Spleen (tissue), 11 donors: Measurements from ENCODE around the gene CLIC5. TPM values are rescaled to one million over a fixed set of nuclear protein-coding genes. Genes with fewer than 3 reads are reported as not detected.

Experiments
- DNase-seq: peaks from one replicate; pipeline ENCODE4 v3.0.0-alpha.2; 2020
- H3K27ac ChIP-seq, 8 donors: fragments of 200-600 bp; sonication (generic) in 7 of 8; 1 replicate in 4 of 8; 2 replicates in 4 of 8; pipeline versions ENCODE4 v1.5.0 to v1.8.0; 2016 to 2021; ENCODE audit warnings: inconsistent platforms in 4 of 8, mild to moderate bottlenecking in 4 of 8, moderate library complexity in 1 of 8
- H3K27me3 ChIP-seq, 7 donors: fragments of 200-600 bp; sonication (generic) in 6 of 7; replicated peaks in 1 of 7; 1 replicate in 4 of 7; 2 replicates in 3 of 7; pipeline versions ENCODE4 v1.5.0 to v1.8.0; 2016 to 2021; ENCODE audit warnings: inconsistent platforms in 3 of 7, mild to moderate bottlenecking in 1 of 7
- H3K36me3 ChIP-seq, 6 donors: fragments of 200-600 bp; sonication (generic) in 5 of 6; 1 replicate in 4 of 6; 2 replicates in 2 of 6; pipeline versions ENCODE4 v1.5.0 to v1.8.0; 2016 to 2021; ENCODE audit warnings: inconsistent platforms in 2 of 6
- H3K4me1 ChIP-seq, 6 donors: fragments of 200-600 bp; sonication (generic) in 5 of 6; 1 replicate in 3 of 6; 2 replicates in 3 of 6; pipeline versions ENCODE4 v1.5.0 to v1.8.0; 2016 to 2021; ENCODE audit warnings: inconsistent platforms in 3 of 6
- H3K4me3 ChIP-seq, 8 donors: fragments of 200-600 bp; sonication (generic) in 7 of 8; 1 replicate in 4 of 8; 2 replicates in 4 of 8; pipeline versions ENCODE4 v1.5.0 to v1.8.0; 2016 to 2021; ENCODE audit warnings: inconsistent platforms in 4 of 8, mild to moderate bottlenecking in 4 of 8, moderate library complexity in 2 of 8
- H3K9me3 ChIP-seq, 8 donors: fragments of 200-600 bp; sonication (generic) in 7 of 8; 1 replicate in 4 of 8; 2 replicates in 4 of 8; pipeline versions ENCODE4 v1.5.0 to v1.8.0; 2016 to 2021; ENCODE audit warnings: inconsistent platforms in 4 of 8
- CTCF ChIP-seq, 11 experiments: fragments of 200-600 bp in 7 of 11; fragments of 450-650 bp in 4 of 11; sonication (generic) in 4 of 11; IDR thresholded peaks in 8 of 11; conservative IDR thresholded peaks in 3 of 11; 1 replicate in 7 of 11; 2 replicates in 4 of 11; pipeline versions ENCODE4 v1.4.0 to v1.8.0; 2016 to 2021; ENCODE audit warnings: antibody characterized with exemption in 11 of 11, inconsistent platforms in 4 of 11, mild to moderate bottlenecking in 1 of 11
- POLR2A ChIP-seq, 3 donors: fragments of 450-650 bp; IDR thresholded peaks; one replicate each; pipeline ENCODE4 v1.5.1; 2017; ENCODE audit warnings: antibody characterized with exemption in 3 of 3, mild to moderate bottlenecking in 1 of 3
- POLR2AphosphoS5 ChIP-seq, 3 donors: sonication (generic); formaldehyde crosslinking; IDR thresholded peaks; one replicate each; pipeline ENCODE4 v1.5.1; 2017; ENCODE audit warnings: antibody characterized with exemption in 3 of 3
- WGBS, 5 donors: extraction: QIAGEN DNeasy Blood & Tissue Kit in 3 of 5; methylation state at CpG; one replicate each; pipeline versions ENCODE4 v1.1.5 to v1.1.7; 2013 to 2018; 5-methylcytosine and 5-hydroxymethylcytosine counted together
- intact Hi-C: fragments of 100-400 bp; cut with DNase I; formaldehyde crosslinking; loops from one replicate; pipeline ENCODE4 v1.15.0; 2023; ENCODE audit warnings: low total_unique reads
- polyA plus RNA-seq, 3 donors: library from polyadenylated mRNA; stranded (reverse); fragments of 200-250 nt; gene quantifications; one replicate each; pipeline ENCODE4 v1.2.1, GENCODE V29; 2013
- total RNA-seq, 7 donors: library from RNA; depleted of rRNA in 3 of 7; stranded (reverse); fragments of >200 nt in 3 of 7; fragmentation: NEBNext Ultra II Directional in 4 of 7; extraction: Animal tissue kit (Norgen Biotek cat#: 25700) in 4 of 7; gene quantifications; one replicate each; pipeline versions ENCODE4 v1.1.0 to v1.2.1, GENCODE V29; 2016 to 2021
- donor health status: healthy with polysubstance abuse.
- donor health status: DM: no; HTN: no; CAD: no; lungs with moderate emphysema.
- donor health status: DM: no; HTN: no; CAD: no.
- donor health status: Bipolar disorder and iron deficiency.
- donor health status: healthy.
- donor health status: DM: no; HTN: no; CAD: no.
- donor health status: DM: yes; HTN: yes; CAD: no.

CLIC5 gene
- total and polyA plus RNA-seq, 10 donors, result 2.8 to 189 (median 71.2) TPM

GRCh38 chr6:45855642-45856394 lies 159.8 kb downstream of the CLIC5 start:
- no peaks in the 10 kb centered on the region for H3K36me3 ChIP-seq
- H3K27ac ChIP-seq, result no peak overlapping the region
- H3K4me1 ChIP-seq, result no peaks in the 10 kb centered on the region
- no peak for TF ChIP-seq CTCF (IDR thresholded peaks at IDR 0.05 in 8 of 11, conservative IDR thresholded peaks at IDR 0.05 in 3 of 11)
- TF ChIP-seq POLR2AphosphoS5 (IDR thresholded peaks at IDR 0.05), result no peak
- TF ChIP-seq POLR2A (IDR thresholded peaks at IDR 0.05), result no peak
- no peaks in the 10 kb centered on the region for H3K27me3 ChIP-seq
- intact Hi-C loops, result no loop called here
- DNase-seq, result no peak
- 87 to 96% (median 92%) methylated on average over 3 of the region's 3 CpGs for WGBS, 5 donors
- no peaks in the 10 kb centered on the region for H3K9me3 ChIP-seq
- no peak overlapping the region for H3K4me3 ChIP-seq

GRCh38 chr6:45854149-45854742 lies 161.4 kb downstream of the CLIC5 start:
- Histone ChIP-seq H3K36me3 (no peaks in the 10 kb centered on the region), H3K27me3 (no peaks in the 10 kb centered on the region), H3K27ac (no peak overlapping the region), H3K4me3 (no peak overlapping the region), H3K4me1 (no peaks in the 10 kb centered on the region), H3K9me3 (no peaks in the 10 kb centered on the region)
- TF ChIP-seq POLR2AphosphoS5 (IDR thresholded peaks at IDR 0.05), result no peak
- TF ChIP-seq POLR2A (IDR thresholded peaks at IDR 0.05), result no peak
- TF ChIP-seq CTCF (IDR thresholded peaks at IDR 0.05 in 8 of 11, conservative IDR thresholded peaks at IDR 0.05 in 3 of 11), result no peak
- intact Hi-C loops, result no loop called here
- DNase-seq, result no peak
- WGBS, 5 donors, result 86 to 93% (median 89%) methylated on average over 10 of the region's 10 CpGs

- TF ChIP-seq POLR2AphosphoS5 (IDR thresholded peaks at IDR 0.05) (no peak), POLR2A (IDR thresholded peaks at IDR 0.05) (no peak), CTCF (IDR thresholded peaks at IDR 0.05 in 8 of 11, conservative IDR thresholded peaks at IDR 0.05 in 3 of 11) (no peak)
- Histone ChIP-seq H3K9me3 (no peaks in the 10 kb centered on the region), H3K4me1 (no peaks in the 10 kb centered on the region), H3K27ac (no peak overlapping the region), H3K4me3 (no peak overlapping the region), H3K36me3 (no peaks in the 10 kb centered on the region), H3K27me3 (no peaks in the 10 kb centered on the region)
- intact Hi-C loops, result no loop called here
- DNase-seq, result no peak
- 68 to 83% (median 71%) methylated on average over 1 of the region's 1 CpG for WGBS, 5 donors
Observed at GRCh38 chr6:45851034-45851400, 164.6 kb downstream of the CLIC5 start.

GRCh38 chr6:45850378-45851033 lies 165.2 kb downstream of the CLIC5 start:
- Histone ChIP-seq H3K27me3 (no peaks in the 10 kb centered on the region), H3K4me1 (no peaks in the 10 kb centered on the region), H3K27ac (no peak overlapping the region), H3K9me3 (no peaks in the 10 kb centered on the region), H3K36me3 (no peaks in the 10 kb centered on the region), H3K4me3 (no peak overlapping the region)
- intact Hi-C loops, result no loop called here
- 69 to 83% (median 72%) methylated on average over 8 of the region's 8 CpGs for WGBS, 5 donors
- no peak for DNase-seq
- TF ChIP-seq POLR2AphosphoS5 (IDR thresholded peaks at IDR 0.05) (no peak), POLR2A (IDR thresholded peaks at IDR 0.05) (no peak), CTCF (IDR thresholded peaks at IDR 0.05 in 8 of 11, conservative IDR thresholded peaks at IDR 0.05 in 3 of 11) (no peak)
